SK-N-SH (cell line): Measurements from ENCODE around the gene CELF2. TPM values are rescaled to one million over a fixed set of nuclear protein-coding genes. Genes with fewer than 3 reads are reported as not detected.

ENCODE experiments used
- CTCF ChIA-PET: fragments of 300-600, 350-600 bp; formaldehyde crosslinking; extraction: SDS; loops from one replicate; lab custom pipeline; 2021; lab: Yijun Ruan, JAX
- POLR2A ChIA-PET: fragments of 350-600 bp; sonication (Branson Sonifier 250); formaldehyde crosslinking; extraction: SDS; loops from one replicate; lab custom pipeline; 2020; ENCODE audit warnings: antibody characterized with exemption, inconsistent platforms; lab: Yijun Ruan, JAX
- DNase-seq: peaks from one replicate; pipeline ENCODE4 v3.0.0; 2012
- H2AFZ ChIP-seq: fragments of 200-600 bp; sonication (generic); 2 replicates; pipeline ENCODE4 v1.8.1; 2016; ENCODE audit warnings: antibody characterized with exemption, mild to moderate bottlenecking, low read depth
- H3F3A ChIP-seq: fragments of 200-600 bp; sonication (generic); replicated peaks from 2 replicates; pipeline ENCODE3; 2016; ENCODE audit warnings: antibody characterized with exemption, mild to moderate bottlenecking; ENCODE audit not compliant: insufficient read depth
- H3K27ac ChIP-seq, 2 experiments: fragments of 200-500 bp in 1 of 2; fragments of 200-600 bp in 1 of 2; sonication (Bioruptor generic) in 1 of 2; sonication (generic), shearing (Covaris generic) in 1 of 2; 2 replicates each; pipeline versions ENCODE4 v1.5.1 to v1.6.1; 2014 to 2016; ENCODE audit warnings: low read depth in 2 of 2, inconsistent platforms in 1 of 2, low read length in 1 of 2, mild to moderate bottlenecking in 1 of 2, mixed read lengths in 1 of 2
- H3K27me3 ChIP-seq: fragments of 200-600 bp; sonication (generic), shearing (Covaris generic); 2 replicates; pipeline ENCODE4 v1.6.1; 2016; ENCODE audit warnings: mixed run types; ENCODE audit not compliant: insufficient read depth
- H3K36me3 ChIP-seq, 2 experiments: fragments of 200-500 bp in 1 of 2; fragments of 200-600 bp in 1 of 2; sonication (Bioruptor generic) in 1 of 2; sonication (generic) in 1 of 2; replicated peaks in 1 of 2; 2 replicates each; pipeline versions ENCODE3 to v1.5.1; 2014 to 2016; ENCODE audit warnings: low read length in 1 of 2, mild to moderate bottlenecking in 1 of 2; ENCODE audit not compliant: insufficient read depth in 2 of 2, control insufficient read depth in 1 of 2
- H3K4me1 ChIP-seq, 2 experiments: fragments of 200-500 bp in 1 of 2; fragments of 200-600 bp in 1 of 2; sonication (Bioruptor generic) in 1 of 2; sonication (generic), shearing (Covaris generic) in 1 of 2; 2 replicates each; pipeline versions ENCODE4 v1.5.1 to v1.6.1; 2014 to 2016; ENCODE audit warnings: low read depth in 1 of 2, low read length in 1 of 2, mixed run types in 1 of 2; ENCODE audit not compliant: insufficient read depth in 2 of 2, control insufficient read depth in 1 of 2
- H3K4me2 ChIP-seq: fragments of 200-600 bp; sonication (generic), shearing (Covaris generic); 2 replicates; pipeline ENCODE4 v1.6.1; 2017; ENCODE audit warnings: mixed run types
- H3K4me3 ChIP-seq, 2 experiments: fragments of 200-500 bp in 1 of 2; fragments of 200-600 bp in 1 of 2; sonication (Bioruptor generic) in 1 of 2; sonication (generic), shearing (Covaris generic) in 1 of 2; 2 replicates each; pipeline versions ENCODE4 v1.5.1 to v1.8.1; 2014 to 2016; ENCODE audit warnings: low read depth in 2 of 2, inconsistent platforms in 1 of 2, low read length in 1 of 2, mild to moderate bottlenecking in 1 of 2, mixed read lengths in 1 of 2, moderate library complexity in 1 of 2
- H3K79me2 ChIP-seq: fragments of 200-600 bp; sonication (generic); 2 replicates; pipeline ENCODE4 v1.8.1; 2017; ENCODE audit warnings: mild to moderate bottlenecking; ENCODE audit not compliant: insufficient read depth
- H3K9ac ChIP-seq: fragments of 200-600 bp; sonication (generic); 2 replicates; pipeline ENCODE4 v1.6.1; 2017; ENCODE audit warnings: mixed run types
- H3K9me2 ChIP-seq: fragments of 200-600 bp; sonication (generic); 2 replicates; pipeline ENCODE4 v1.6.1; 2017; ENCODE audit warnings: mixed run types
- H3K9me3 ChIP-seq: fragments of 200-600 bp; sonication (generic); 2 replicates; pipeline ENCODE4 v1.6.1; 2017; ENCODE audit warnings: mixed run types, mild to moderate bottlenecking, moderate library complexity
- H4K20me1 ChIP-seq: fragments of 200-600 bp; sonication (generic); 2 replicates; pipeline ENCODE4 v1.6.1; 2017; ENCODE audit warnings: mild to moderate bottlenecking, mixed run types; ENCODE audit not compliant: insufficient read depth
- CTCF ChIP-seq: fragments of 200-600 bp; sonication (generic); IDR thresholded peaks from 2 replicates; pipeline ENCODE4 v1.6.1; 2017; ENCODE audit warnings: antibody characterized with exemption, mild to moderate bottlenecking, moderate library complexity
- ELF1 ChIP-seq: IDR thresholded peaks from 2 replicates; pipeline ENCODE4 v1.4.0; 2012
- EP300 ChIP-seq, 2 experiments: IDR thresholded peaks; 2 replicates each; pipeline versions ENCODE4 v1.4.0 to v1.6.1; 2012; ENCODE audit warnings: borderline replicate concordance in 1 of 2, low read depth in 1 of 2, low read length in 1 of 2
- FOXM1 ChIP-seq: IDR thresholded peaks from 2 replicates; pipeline ENCODE4 v1.4.0; 2012; ENCODE audit warnings: low read depth, mild to moderate bottlenecking
- GABPA ChIP-seq: IDR thresholded peaks from 2 replicates; pipeline ENCODE4 v1.4.0; 2012; ENCODE audit warnings: low read depth, mild to moderate bottlenecking
- GATA2 ChIP-seq: sonication (generic); formaldehyde crosslinking; IDR thresholded peaks from 2 replicates; pipeline ENCODE4 v1.5.0; 2020; ENCODE audit warnings: mild to moderate bottlenecking, missing genetic modification reagents
- MEF2A ChIP-seq: IDR thresholded peaks from 2 replicates; pipeline ENCODE4 v1.4.0; 2012; ENCODE audit warnings: low read depth, borderline replicate concordance
- MXI1 ChIP-seq: IDR thresholded peaks from 2 replicates; pipeline ENCODE4 v1.6.1; 2012; ENCODE audit warnings: mild to moderate bottlenecking, low read depth, low read length, improper control_type of control experiment
- RAD21 ChIP-seq: IDR thresholded peaks from 2 replicates; pipeline ENCODE4 v1.6.1; 2012; ENCODE audit warnings: mild to moderate bottlenecking, low read length
- RFX5 ChIP-seq: IDR thresholded peaks from 2 replicates; pipeline ENCODE4 v1.6.1; 2012; ENCODE audit warnings: mild to moderate bottlenecking, improper control_type of control experiment, low read length
- RXRA ChIP-seq: IDR thresholded peaks from 2 replicates; pipeline ENCODE4 v1.4.0; 2012; ENCODE audit warnings: low read depth, mild to moderate bottlenecking, borderline replicate concordance
- SMC3 ChIP-seq: IDR thresholded peaks from 2 replicates; pipeline ENCODE4 v1.6.1; 2012; ENCODE audit warnings: low read depth, low read length, improper control_type of control experiment
- TAF1 ChIP-seq: IDR thresholded peaks from 2 replicates; pipeline ENCODE4 v1.6.1; 2012; ENCODE audit warnings: low read depth, mild to moderate bottlenecking, low read length, moderate library complexity, borderline replicate concordance
- TCF12 ChIP-seq: IDR thresholded peaks from 2 replicates; pipeline ENCODE4 v1.4.0; 2012
- TEAD4 ChIP-seq: IDR thresholded peaks from 2 replicates; pipeline ENCODE4 v1.4.0; 2012; ENCODE audit warnings: mild to moderate bottlenecking, borderline replicate concordance; ENCODE audit not compliant: insufficient read depth
- USF2 ChIP-seq: fragments of 150-350 bp; IDR thresholded peaks from 2 replicates; pipeline ENCODE4 v1.6.1; 2017; ENCODE audit warnings: antibody characterized with exemption, low read length, low read depth, borderline replicate concordance
- WGBS: methylation state at CpG from one replicate; pipeline ENCODE4 v1.1.6; 2017; ENCODE audit warnings: low lambda C conversion rate; 5-methylcytosine and 5-hydroxymethylcytosine counted together
- polyA plus RNA-seq, 3 experiments: library from polyadenylated mRNA; depleted of rRNA; stranded (reverse); fragments of >200 nt; gene quantifications; 2 replicates each; pipeline ENCODE4 v1.2.3, GENCODE V29; 2012

Gene CELF2
- polyA plus RNA-seq, 1 of the 3 experiments (the other 2 are of a cell fraction) = 0.03 TPM

GRCh38 chr10:11270135-11270857 is 252.6 kb downstream of the CELF2 start:
- H3K9me2 ChIP-seq = no peaks in the 10 kb centered on the region
- H3K36me3 ChIP-seq = no peaks in the 10 kb centered on the region
- peak overlapping the region in 1 of 2 experiments; percentile 26; a peak in 1 of 4 replicates for H3K4me3 ChIP-seq
- H3K27me3 ChIP-seq = no peaks in the 10 kb centered on the region
- H3K9me3 ChIP-seq = no peaks in the 10 kb centered on the region
- no peaks in the 10 kb centered on the region for H3K79me2 ChIP-seq
- H4K20me1 ChIP-seq = no peaks in the 10 kb centered on the region
- no peak overlapping the region for H3K27ac ChIP-seq
- H3K9ac ChIP-seq = no peak overlapping the region
- POLR2A ChIA-PET = no interaction called here
- H2AFZ ChIP-seq = no peak overlapping the region
- TF ChIP-seq RFX5 (no peak), RAD21 (peak; percentile 90), MEF2A (no peak), SMC3 (peak; percentile 73), CTCF (peak; percentile 41), RXRA (no peak), EP300 (IDR thresholded peaks at IDR 0.05; ENCODE audit: borderline replicate concordance in 1 of 2, low read depth in 1 of 2, low read length in 1 of 2) (no peak), ELF1 (no peak), GATA2 (CRISPR knock-in tag) (no peak), FOXM1 (no peak)
- TF ChIP-seq, all 33 proteins: peak for 3
- 16% methylated on average over 12 of the region's 18 CpGs for WGBS
- no peaks in the 10 kb centered on the region for H3F3A ChIP-seq
- H3K4me2 ChIP-seq = no peak overlapping the region
- no peaks in the 10 kb centered on the region; a peak in 1 of 4 replicates for H3K4me1 ChIP-seq
- CTCF ChIA-PET = interaction anchor here (0.6 to 2.8 kb wide), 27 partner anchors 8 to 1939 kb away, joined by 3 to 16 read pairs (median 4); no protein-coding TSS in a partner anchor
- DNase-seq = peak; percentile 77

GRCh38 chr10:11270858-11271179 is 253.1 kb downstream of the CELF2 start:
- TF ChIP-seq TCF12 (no peak), FOXM1 (no peak), GABPA (no peak), USF2 (no peak), TAF1 (no peak), EP300 (IDR thresholded peaks at IDR 0.05; ENCODE audit: borderline replicate concordance in 1 of 2, low read depth in 1 of 2, low read length in 1 of 2) (no peak), TEAD4 (no peak), MXI1 (no peak), CTCF (no peak)
- no peaks in the 10 kb centered on the region for H3F3A ChIP-seq
- no peaks in the 10 kb centered on the region for H3K27me3 ChIP-seq
- H3K9me3 ChIP-seq = no peaks in the 10 kb centered on the region
- H3K36me3 ChIP-seq = no peaks in the 10 kb centered on the region
- no peaks in the 10 kb centered on the region for H4K20me1 ChIP-seq
- no peak overlapping the region for H3K27ac ChIP-seq
- WGBS = 11% methylated on average over 7 of the region's 7 CpGs
- H3K9me2 ChIP-seq = no peaks in the 10 kb centered on the region
- peak overlapping the region in 1 of 2 experiments; percentile 26; a peak in 1 of 4 replicates for H3K4me3 ChIP-seq
- DNase-seq = no peak
- H3K4me2 ChIP-seq = no peak overlapping the region
- H2AFZ ChIP-seq = no peak overlapping the region
- no peaks in the 10 kb centered on the region; a peak in 1 of 4 replicates for H3K4me1 ChIP-seq
- H3K79me2 ChIP-seq = no peaks in the 10 kb centered on the region
- POLR2A ChIA-PET = no interaction called here
- no peak overlapping the region for H3K9ac ChIP-seq
- CTCF ChIA-PET = interaction anchor here (0.6 to 2.8 kb wide), 23 partner anchors 8 to 1939 kb away, joined by 3 to 16 read pairs (median 4); no protein-coding TSS in a partner anchor
